H1 (cell line): ENCODE measurements around the gene RPS17. TPM values are rescaled to one million over a fixed set of nuclear protein-coding genes. Genes with fewer than 3 reads are reported as not detected.
A peak's percentile ranks its signal among the peaks of the same experiment; 100 is the strongest.

Experiments used
- CREB1 ChIP-seq: IDR thresholded peaks from 2 replicates; pipeline ENCODE4 v1.6.1; 2012; ENCODE audit warnings: inconsistent platforms
- JUND ChIP-seq: IDR thresholded peaks from 2 replicates; pipeline ENCODE4 v1.6.1; 2011; ENCODE audit warnings: mild to moderate bottlenecking, improper control_type of control experiment, low read length
- SP1 ChIP-seq: IDR thresholded peaks from 2 replicates; pipeline ENCODE4 v1.6.1; 2011; ENCODE audit warnings: low read depth, low read length
- SP2 ChIP-seq: IDR thresholded peaks from 2 replicates; pipeline ENCODE4 v1.6.1; 2012; ENCODE audit warnings: mild to moderate bottlenecking, low read length, inconsistent platforms
- polyA plus RNA-seq, 7 experiments: library from polyadenylated mRNA; depleted of rRNA in 3 of 7; stranded (reverse) in 5 of 7; unstranded in 2 of 7; fragments of >200 nt in 5 of 7; fragments of 200-250 nt in 2 of 7; gene quantifications; 1 replicate in 5 of 7; 2 replicates in 1 of 7; 4 replicates in 1 of 7; pipeline versions ENCODE4 v1.2.1 to v1.2.3, GENCODE V29; 2011 to 2013; ENCODE audit warnings: missing spikeins in 2 of 7, mixed read lengths in 2 of 7
- total RNA-seq: library from RNA; stranded (reverse); fragmentation: NEBNext Ultra II Directional; extraction: Animal tissue kit (Norgen Biotek cat#: 25700); gene quantifications from 2 replicates; pipeline ENCODE4 v1.2.1, GENCODE V29; 2021
- TF ChIP-seq, protein P1 (sequence below): IDR thresholded peaks from 2 replicates; pipeline ENCODE4 v1.6.1; 2012; ENCODE audit warnings: low read length, inconsistent platforms

RPS17 gene
- total and polyA plus RNA-seq, 2 of the 8 experiments (the other 6 are each of a cell fraction or from before 2014, with no cell fraction given), result 2,416 to 5,590 TPM

DNA sequence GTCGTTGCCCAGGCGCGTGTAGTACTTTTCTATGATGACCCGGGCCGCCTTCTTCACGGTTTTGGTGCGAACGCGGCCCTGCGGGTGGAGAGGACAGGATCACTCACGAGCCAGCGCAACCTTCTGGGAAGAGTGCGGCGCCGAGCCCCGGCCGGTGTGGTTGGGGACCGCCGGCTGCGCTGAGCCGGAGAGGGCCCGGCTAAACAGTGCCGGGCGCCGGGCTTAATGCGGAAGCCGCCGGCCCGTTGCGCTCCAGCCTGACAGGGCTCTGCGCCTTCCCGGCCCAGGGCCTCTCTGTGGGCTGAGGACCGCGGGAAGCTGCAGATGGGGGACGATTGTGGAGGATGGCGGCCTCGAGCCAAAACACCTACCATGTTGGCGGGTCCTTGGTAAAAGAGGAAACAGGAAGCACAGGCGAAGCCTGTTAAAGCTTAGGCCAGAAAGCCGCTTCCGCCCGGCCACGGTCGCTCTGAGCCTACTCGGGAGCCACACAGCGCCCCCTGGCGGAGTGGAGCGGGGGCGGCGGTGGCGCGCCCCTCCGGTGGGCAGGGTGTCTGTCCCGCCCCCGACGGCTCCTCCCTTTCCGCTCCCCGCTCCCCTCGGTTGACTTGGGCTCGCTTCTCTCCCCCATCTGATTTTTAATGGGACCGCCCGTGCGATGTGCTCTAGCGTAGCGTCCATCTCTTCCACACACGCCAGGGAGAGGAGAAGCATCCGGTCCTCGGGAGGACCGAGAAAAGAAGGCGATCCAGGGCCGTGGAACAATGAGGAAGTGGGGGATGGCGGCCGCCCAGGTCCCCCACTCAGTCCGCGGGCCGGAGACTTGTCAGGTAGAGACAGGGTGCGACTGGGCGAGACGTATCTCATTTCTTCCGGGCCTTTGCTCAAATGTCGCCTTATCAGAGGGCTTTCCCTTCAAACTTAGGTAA is at the start of gene RPS17 (continued):
- TF ChIP-seq, protein P1, sequence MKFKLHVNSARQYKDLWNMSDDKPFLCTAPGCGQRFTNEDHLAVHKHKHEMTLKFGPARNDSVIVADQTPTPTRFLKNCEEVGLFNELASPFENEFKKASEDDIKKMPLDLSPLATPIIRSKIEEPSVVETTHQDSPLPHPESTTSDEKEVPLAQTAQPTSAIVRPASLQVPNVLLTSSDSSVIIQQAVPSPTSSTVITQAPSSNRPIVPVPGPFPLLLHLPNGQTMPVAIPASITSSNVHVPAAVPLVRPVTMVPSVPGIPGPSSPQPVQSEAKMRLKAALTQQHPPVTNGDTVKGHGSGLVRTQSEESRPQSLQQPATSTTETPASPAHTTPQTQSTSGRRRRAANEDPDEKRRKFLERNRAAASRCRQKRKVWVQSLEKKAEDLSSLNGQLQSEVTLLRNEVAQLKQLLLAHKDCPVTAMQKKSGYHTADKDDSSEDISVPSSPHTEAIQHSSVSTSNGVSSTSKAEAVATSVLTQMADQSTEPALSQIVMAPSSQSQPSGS, result peak; percentile 78; the same call in 1 of the 2 replicates
- TF ChIP-seq JUND (peak; percentile 94), SP2 (peak; percentile 65), CREB1 (peak; percentile 52), SP1 (peak; percentile 81)
